ENCODE results near the gene STRADA.

- TF ChIP-seq, protein P1, sequence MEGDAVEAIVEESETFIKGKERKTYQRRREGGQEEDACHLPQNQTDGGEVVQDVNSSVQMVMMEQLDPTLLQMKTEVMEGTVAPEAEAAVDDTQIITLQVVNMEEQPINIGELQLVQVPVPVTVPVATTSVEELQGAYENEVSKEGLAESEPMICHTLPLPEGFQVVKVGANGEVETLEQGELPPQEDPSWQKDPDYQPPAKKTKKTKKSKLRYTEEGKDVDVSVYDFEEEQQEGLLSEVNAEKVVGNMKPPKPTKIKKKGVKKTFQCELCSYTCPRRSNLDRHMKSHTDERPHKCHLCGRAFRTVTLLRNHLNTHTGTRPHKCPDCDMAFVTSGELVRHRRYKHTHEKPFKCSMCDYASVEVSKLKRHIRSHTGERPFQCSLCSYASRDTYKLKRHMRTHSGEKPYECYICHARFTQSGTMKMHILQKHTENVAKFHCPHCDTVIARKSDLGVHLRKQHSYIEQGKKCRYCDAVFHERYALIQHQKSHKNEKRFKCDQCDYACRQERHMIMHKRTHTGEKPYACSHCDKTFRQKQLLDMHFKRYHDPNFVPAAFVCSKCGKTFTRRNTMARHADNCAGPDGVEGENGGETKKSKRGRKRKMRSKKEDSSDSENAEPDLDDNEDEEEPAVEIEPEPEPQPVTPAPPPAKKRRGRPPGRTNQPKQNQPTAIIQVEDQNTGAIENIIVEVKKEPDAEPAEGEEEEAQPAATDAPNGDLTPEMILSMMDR (conservative IDR thresholded peaks at IDR 0.05), result no peak
- no peak for TF ChIP-seq ZFX (IDR thresholded peaks at IDR 0.05)
Observed at GRCh38 chr17:63675231-63675606, 66.4 kb downstream of the STRADA start.

Measured in C4-2B (cell line).